HG02763 (cell line): ENCODE measurements around the gene NCOA6.

Experiments used
- ATAC-seq: cut with Tn5 transposase; IDR thresholded peaks from one replicate; pipeline ENCODE4 v1.9.1; 2021; ENCODE audit warnings: mild to moderate bottlenecking, moderate library complexity; ENCODE audit not compliant: unreplicated experiment

Gene NCOA6

GRCh38 chr20:34825530-34826362 is at the start of gene NCOA6:
Gene NCOA6 (minus strand): TSS chr20:34825651. CDS start chr20:34782355, 43,296 bp downstream.
- ATAC-seq, result peak; percentile 48

GRCh38 chr20:34874094-34874654 is 48.7 kb upstream of the NCOA6 start:
- ATAC-seq, result no peak

GRCh38 chr20:34873583-34874093 is 48.2 kb upstream of the NCOA6 start:
- ATAC-seq, result no peak

GRCh38 chr20:34872622-34873224 is 47.3 kb upstream of the NCOA6 start, which contains the start of gene GGT7:
Gene GGT7 (minus strand): TSS chr20:34872856. CDS start chr20:34872815, 41 bp downstream.
- ATAC-seq, result peak; percentile 41

- ATAC-seq, result no peak
Observed at GRCh38 chr20:34871966-34872621, 46.6 kb upstream of the NCOA6 start.

- no peak for ATAC-seq
Observed at GRCh38 chr20:34871320-34871926, 46.0 kb upstream of the NCOA6 start.

- no peak for ATAC-seq
Observed at GRCh38 chr20:34864216-34864615, 38.8 kb upstream of the NCOA6 start.

GRCh38 chr20:34863421-34863965 is 38.0 kb upstream of the NCOA6 start:
- no peak for ATAC-seq

GRCh38 chr20:34862724-34863123 is 37.3 kb upstream of the NCOA6 start:
- no peak for ATAC-seq

GRCh38 chr20:34861386-34862084 is 36.1 kb upstream of the NCOA6 start:
- ATAC-seq, result no peak

GRCh38 chr20:34859826-34860545 is 34.5 kb upstream of the NCOA6 start:
- ATAC-seq, result no peak

GRCh38 chr20:34859367-34859766 is 33.9 kb upstream of the NCOA6 start:
- no peak for ATAC-seq

- ATAC-seq, result no peak
Observed at GRCh38 chr20:34852298-34852697, 26.8 kb upstream of the NCOA6 start.

GRCh38 chr20:34850969-34851368 is 25.5 kb upstream of the NCOA6 start:
- no peak for ATAC-seq

GRCh38 chr20:34849778-34850177 is 24.3 kb upstream of the NCOA6 start:
- ATAC-seq, result no peak

- no peak for ATAC-seq
Observed at GRCh38 chr20:34848597-34848996, 23.1 kb upstream of the NCOA6 start.

- no peak for ATAC-seq
Observed at GRCh38 chr20:34843421-34843820, 18.0 kb upstream of the NCOA6 start.

GRCh38 chr20:34842143-34842542 is 16.7 kb upstream of the NCOA6 start:
- ATAC-seq, result no peak

- ATAC-seq, result no peak
Observed at GRCh38 chr20:34834459-34834893, 9.0 kb upstream of the NCOA6 start.
